Neural progenitor cell (in vitro differentiated cells): Measurements from ENCODE around the gene ABCG2.

Experiments used
- EZH2 ChIP-seq: fragments of 200-600 bp; sonication (generic); IDR thresholded peaks from 2 replicates; pipeline ENCODE4 v1.6.1; 2017; ENCODE audit warnings: antibody characterized with exemption, mild to moderate bottlenecking, moderate library complexity
- EZH2phosphoT487 ChIP-seq: fragments of 200-600 bp; sonication (generic); IDR thresholded peaks from 2 replicates; pipeline ENCODE4 v1.6.1; 2017; ENCODE audit warnings: antibody characterized with exemption
- TF ChIP-seq, protein P1 (sequence below): fragments of 200-600 bp; sonication (generic); IDR thresholded peaks from 2 replicates; pipeline ENCODE4 v1.5.1; 2017; ENCODE audit warnings: antibody characterized with exemption, mild to moderate bottlenecking

GRCh38 chr4:88104902-88105610 is 53.4 kb downstream of the ABCG2 start:
- TF ChIP-seq, protein P1, sequence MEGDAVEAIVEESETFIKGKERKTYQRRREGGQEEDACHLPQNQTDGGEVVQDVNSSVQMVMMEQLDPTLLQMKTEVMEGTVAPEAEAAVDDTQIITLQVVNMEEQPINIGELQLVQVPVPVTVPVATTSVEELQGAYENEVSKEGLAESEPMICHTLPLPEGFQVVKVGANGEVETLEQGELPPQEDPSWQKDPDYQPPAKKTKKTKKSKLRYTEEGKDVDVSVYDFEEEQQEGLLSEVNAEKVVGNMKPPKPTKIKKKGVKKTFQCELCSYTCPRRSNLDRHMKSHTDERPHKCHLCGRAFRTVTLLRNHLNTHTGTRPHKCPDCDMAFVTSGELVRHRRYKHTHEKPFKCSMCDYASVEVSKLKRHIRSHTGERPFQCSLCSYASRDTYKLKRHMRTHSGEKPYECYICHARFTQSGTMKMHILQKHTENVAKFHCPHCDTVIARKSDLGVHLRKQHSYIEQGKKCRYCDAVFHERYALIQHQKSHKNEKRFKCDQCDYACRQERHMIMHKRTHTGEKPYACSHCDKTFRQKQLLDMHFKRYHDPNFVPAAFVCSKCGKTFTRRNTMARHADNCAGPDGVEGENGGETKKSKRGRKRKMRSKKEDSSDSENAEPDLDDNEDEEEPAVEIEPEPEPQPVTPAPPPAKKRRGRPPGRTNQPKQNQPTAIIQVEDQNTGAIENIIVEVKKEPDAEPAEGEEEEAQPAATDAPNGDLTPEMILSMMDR = no peak
- no peak for TF ChIP-seq EZH2
- no peak for TF ChIP-seq EZH2phosphoT487
